GM19438 (cell line): Measurements from ENCODE around the gene AP4M1.

Experiments used
- ATAC-seq: cut with Tn5 transposase; IDR thresholded peaks from one replicate; pipeline ENCODE4 v1.9.1; 2021; ENCODE audit warnings: low read depth; ENCODE audit not compliant: unreplicated experiment

AP4M1 gene

GRCh38 chr7:100085515-100085914, 15.9 kb upstream of the AP4M1 start:
- ATAC-seq = no peak

- ATAC-seq = no peak
Observed at GRCh38 chr7:100087055-100087750, 14.2 kb upstream of the AP4M1 start.

DNA sequence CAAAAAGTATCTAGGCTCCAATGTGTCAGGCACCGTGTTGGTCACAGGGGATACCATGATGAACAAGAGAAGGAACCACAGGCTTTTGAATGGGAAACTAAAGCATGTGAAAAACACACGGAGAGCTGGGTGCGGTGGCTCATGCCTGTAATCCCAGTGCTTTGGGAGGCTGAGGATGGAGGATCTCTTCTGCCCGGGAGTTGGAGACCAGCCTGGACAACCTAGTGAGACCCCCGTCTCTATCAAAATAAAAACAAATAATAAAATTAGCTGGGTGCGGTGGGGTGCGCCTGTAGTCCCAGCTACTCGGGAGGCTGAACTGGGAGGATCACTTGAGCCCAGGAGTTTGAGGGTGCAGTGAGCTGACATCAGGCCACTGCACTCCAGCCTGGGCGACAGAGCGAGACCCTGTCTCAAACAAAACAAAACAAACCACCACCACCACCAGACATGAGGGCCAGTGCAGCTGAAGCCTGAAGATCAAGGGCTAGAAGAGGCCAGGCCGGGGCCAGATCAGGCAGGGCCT, 13.3 kb upstream of the AP4M1 start:
- ATAC-seq = no peak

GRCh38 chr7:100088621-100089457, 12.6 kb upstream of the AP4M1 start, which contains the start of gene COPS6:
Gene COPS6 (plus strand): TSS chr7:100088969. CDS start chr7:100088991, 22 bp downstream.
- peak; percentile 47 for ATAC-seq

DNA sequence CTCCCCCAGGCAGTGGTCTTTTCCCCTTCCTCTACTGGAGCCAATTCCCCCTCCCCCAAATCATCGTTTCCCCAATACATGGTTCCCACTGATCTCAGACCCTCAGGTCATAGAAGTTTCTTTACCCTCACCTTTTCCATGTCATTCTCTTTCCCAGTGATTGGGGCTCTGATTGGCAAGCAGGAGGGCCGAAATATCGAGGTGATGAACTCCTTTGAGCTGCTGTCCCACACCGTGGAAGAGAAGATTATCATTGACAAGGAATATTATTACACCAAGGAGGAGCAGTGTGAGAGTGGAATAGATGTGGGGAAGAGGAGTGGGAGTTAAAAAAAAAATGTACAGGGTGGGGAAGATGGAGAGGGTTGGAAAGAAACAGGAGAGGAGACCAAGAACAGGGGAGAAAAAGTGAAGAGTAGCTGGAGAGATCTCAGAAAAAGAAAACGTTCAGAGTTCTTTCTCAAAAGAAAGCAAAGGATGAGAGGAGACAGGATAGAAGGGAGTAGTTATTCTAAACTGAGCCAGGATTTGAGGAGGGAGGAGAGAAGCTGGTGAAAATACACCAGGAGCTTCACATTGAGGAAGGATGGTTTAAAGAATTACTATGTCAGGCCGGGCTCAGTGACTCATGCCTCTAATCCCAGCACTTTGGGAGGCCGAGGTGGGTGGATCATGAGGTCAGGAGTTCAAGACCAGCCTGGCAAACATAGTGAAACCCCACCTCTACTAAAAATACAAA, 11.8 kb upstream of the AP4M1 start:
- no peak for ATAC-seq

DNA sequence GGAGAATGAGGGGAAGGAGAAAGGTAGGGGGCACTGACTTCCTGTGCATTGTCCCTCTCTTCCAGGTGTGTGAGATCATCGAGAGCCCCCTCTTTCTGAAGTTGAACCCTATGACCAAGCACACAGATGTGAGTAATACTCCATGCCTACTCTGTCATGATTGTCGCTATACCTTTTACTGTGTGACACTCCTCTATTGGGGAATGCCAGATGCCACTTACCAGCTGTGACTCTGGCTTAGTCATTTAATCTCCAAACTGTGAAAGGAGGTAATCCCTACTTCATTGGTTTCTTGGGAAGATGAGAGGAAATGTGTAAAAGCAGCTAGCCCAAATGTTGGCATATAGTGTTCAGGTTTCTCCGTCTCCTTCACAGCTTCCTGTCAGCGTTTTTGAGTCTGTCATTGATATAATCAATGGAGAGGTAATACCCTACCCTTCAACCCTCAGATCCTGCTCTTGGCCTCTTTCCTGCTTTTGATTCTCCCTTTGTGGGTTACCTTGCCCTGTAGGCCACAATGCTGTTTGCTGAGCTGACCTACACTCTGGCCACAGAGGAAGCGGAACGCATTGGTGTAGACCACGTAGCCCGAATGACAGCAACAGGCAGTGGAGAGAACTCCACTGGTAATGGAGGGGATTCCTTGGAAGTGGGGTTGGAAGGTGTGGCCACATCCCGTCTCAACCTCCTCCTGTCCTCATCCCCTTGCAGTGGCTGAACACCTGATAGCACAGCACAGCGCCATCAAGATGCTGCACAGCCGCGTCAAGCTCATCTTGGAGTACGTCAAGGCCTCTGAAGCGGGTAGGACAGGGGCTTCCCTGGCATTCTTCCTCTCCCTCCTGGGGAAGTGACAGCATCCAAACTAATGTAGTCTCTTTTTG, 10.7 kb upstream of the AP4M1 start:
- no peak for ATAC-seq

DNA sequence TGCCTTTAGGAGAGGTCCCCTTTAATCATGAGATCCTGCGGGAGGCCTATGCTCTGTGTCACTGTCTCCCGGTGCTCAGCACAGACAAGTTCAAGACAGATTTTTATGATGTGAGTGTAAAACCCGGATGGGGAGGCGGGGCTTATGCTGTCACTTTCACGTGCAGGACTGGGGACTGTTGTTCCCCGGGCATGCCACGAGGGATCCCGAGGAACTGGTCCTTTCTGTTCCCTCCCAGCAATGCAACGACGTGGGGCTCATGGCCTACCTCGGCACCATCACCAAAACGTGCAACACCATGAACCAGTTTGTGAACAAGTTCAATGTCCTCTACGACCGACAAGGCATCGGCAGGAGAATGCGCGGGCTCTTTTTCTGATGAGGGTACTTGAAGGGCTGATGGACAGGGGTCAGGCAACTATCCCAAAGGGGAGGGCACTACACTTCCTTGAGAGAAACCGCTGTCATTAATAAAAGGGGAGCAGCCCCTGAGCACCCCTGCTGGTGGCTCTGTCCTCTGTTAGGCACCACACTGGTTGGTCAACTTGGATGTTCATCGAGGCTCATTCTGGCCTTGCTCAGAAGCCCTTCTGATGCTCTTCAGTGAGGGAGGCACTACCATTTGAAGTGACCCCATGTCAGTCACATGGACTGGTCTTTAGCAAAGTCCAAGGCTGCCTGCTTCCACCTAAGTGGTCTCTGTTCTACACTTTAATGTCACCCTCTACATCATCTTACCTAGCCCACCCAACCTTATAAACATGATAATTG, 9.8 kb upstream of the AP4M1 start:
- ATAC-seq = no peak

- ATAC-seq = no peak
Observed at GRCh38 chr7:100093054-100093453, 8.4 kb upstream of the AP4M1 start.

DNA sequence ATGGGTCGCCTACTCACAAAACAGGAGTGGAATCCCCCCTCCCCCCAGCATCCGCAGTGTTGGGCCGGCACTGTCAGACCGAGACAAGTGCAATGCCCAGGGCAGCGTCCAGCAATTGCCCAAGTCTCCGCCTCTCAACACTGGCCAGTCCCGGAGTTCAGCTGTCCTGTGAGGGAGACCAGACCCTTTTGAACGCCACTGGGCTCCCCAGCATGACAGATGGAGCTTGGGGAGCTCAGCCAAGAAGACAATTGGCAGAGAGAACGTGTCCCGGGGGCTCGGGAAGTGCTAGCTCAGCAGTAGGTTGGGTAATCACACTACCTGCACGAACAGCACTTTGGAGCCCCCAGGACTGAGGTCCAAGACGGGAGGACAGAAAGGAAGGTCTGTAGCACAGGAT, 7.9 kb upstream of the AP4M1 start:
- ATAC-seq = no peak

- no peak for ATAC-seq
Observed at GRCh38 chr7:100093925-100094486, 7.4 kb upstream of the AP4M1 start.

- ATAC-seq = no peak
Observed at GRCh38 chr7:100095289-100095688, 6.2 kb upstream of the AP4M1 start.

DNA sequence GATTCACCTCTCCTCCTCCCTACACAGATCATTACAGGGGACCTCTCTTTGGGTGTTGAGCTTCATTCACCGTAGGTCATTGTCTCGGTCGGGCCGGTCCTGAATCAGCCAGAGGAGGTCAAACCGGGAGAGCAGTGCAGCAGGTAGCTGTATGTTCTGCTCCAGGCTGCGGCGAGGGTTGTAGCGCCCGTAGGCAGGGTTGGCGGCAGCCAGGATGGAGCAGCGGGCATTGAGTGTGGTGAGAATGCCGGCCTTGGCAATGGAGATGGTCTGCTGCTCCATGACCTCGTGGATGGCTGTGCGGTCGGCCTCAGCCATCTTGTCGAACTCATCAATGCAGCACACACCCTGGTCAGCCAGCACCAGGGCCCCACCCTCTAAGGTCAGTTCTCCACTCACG, 5.7 kb upstream of the AP4M1 start:
- no peak for ATAC-seq

DNA sequence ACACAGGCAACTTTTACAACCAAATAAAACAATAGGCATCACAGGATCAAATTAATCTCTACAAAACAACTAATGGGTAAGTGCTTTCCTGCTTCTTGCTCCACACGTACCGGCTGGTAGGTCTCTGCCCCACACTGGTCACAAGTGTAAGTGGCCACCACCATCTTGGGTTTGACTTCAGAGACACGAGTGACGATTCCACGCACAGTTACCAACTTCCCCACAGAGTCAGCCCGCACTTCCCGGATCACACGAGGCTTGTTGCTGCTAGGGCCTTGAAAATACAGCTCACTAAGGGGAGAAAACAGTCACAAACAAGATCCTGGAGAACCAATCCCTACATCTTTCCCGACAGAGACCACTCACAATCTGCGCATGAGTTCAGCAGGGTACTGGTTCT, 2.5 kb upstream of the AP4M1 start:
- ATAC-seq = no peak

GRCh38 chr7:100099452-100099851, 2.0 kb upstream of the AP4M1 start:
- no peak for ATAC-seq

DNA sequence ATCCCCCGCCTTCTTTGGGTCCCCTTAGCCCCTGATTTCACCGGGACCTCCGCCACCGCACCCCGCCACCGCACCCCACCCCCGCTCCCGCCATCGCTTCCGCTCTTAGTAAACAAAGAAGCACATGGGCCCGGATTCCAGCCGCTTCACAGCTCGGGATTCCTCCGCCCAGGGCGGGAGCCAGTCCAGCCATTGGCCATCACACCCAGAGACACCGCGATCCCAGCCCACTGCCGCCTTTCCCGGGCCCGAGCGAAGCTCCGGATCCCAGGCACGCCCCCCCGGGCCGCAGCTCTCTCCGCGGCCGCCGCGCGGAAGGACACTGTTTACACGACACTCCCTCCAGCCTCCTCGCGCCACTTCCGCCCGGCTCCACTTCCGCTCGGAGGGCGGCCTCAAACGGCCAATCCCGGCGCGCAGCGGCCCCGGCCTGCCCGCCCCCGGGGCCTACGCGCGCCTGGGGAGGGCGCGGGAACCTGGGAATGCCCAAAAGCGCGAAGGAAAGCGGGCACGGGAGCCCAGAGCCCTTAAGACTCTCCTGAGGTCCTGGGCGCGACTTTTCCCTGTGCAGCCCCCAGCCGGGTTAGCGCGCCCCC, 925 bp upstream of the AP4M1 start:
- peak; percentile 63 for ATAC-seq

DNA sequence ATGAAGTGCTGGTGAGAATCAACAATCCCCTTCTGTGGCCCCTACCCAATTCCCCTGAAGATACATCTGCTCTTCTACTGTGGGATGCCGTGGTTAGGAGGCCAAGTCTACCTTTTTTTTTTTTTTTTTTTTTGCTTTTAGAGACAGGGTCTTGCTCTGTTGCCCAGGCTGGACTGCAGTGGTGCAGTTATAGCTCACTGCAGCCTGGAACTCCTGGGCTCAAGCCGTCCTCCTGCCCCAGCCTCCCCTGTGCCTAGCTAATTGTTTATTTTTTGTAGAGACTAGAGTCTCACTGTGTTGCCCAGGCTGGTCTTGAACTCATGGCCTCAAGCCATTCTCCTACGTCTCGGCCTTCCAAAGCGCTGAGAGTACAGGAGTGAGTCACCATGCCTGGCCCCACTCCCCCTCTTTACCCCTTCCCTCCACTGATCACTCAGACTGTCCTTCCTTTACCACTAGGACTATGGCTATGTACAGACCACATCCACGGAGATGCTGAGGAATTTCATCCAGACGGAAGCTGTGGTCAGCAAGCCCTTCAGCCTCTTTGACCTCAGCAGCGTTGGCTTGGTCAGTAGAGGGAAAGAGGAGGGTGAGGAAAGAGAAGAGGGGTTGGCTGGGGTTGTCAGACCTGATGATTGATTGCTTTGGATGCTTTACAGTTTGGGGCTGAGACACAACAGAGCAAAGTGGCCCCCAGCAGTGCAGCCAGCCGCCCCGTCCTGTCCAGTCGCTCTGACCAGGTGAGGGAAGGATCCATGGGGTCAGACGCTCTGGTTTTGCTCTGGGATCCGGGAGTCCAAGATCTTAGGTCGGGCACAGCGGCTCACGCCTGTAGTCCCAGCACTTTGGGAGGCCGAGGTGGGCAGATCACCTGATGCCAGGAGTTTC, 1.8 kb downstream of the AP4M1 start:
- ATAC-seq = no peak

DNA sequence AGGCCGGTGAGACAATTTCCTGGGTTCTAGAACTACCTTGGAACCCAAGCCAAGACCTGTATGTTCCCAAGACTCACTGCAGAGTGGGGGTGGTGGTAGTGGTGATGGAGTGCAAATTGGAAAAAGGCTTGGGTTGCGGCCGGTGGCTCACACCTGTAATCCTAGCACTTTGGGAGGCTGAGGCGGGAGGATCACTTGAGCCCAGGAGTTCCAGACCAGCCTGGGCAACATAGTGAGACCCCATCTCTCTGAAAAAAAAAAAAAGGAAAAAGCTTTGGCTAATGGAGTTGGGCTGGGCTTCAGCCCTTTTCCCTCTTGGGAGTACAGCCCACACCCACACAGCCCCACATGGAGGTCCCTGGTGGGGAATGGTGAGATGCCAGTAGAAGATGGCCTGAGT, 4.1 kb downstream of the AP4M1 start:
- no peak for ATAC-seq

DNA sequence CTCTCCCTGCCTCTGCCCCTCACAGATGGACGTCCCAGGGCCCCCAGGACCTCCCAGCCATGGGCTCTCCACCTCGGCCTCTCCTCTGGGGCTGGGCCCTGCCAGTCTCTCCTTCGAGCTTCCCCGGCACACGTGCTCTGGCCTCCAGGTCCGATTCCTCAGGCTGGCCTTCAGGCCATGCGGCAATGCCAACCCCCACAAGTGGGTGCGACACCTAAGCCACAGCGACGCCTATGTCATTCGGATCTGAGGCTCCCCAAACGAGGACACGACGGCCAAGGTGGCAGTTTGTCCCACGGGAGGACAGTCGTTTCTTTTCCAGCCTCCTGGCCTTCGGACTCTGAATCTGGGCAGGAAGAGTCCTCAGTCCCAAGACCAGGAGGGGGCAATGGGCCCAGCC, 5.2 kb downstream of the AP4M1 start:
- ATAC-seq = no peak
